Measurements from ENCODE around the gene HAUS5. TPM values are rescaled to one million over a fixed set of nuclear protein-coding genes. Genes with fewer than 3 reads are reported as not detected.
A peak's percentile ranks its signal among the peaks of the same experiment; 100 is the strongest.
"Not testable (repeated sequence)": the region's sequence is repeated elsewhere in the genome, so short reads cannot be mapped to it uniquely, and the experiment has no call there.

Gene HAUS5
- total RNA-seq, 1 donor from 2014 or later = 36.1 TPM

GRCh38 chr19:35648017-35648961, 35.8 kb downstream of the HAUS5 start, which contains the start of gene COX6B1:
Gene COX6B1, plus strand, starts transcription at chr19:35648323. Its CDS starts 2,921 bp downstream, at chr19:35651244.
- ChIA-PET POLR2A (interaction anchor here (0.5 to 1.6 kb wide), 25 partner anchors 9 to 566 kb away, joined by 3 to 13 read pairs (median 4); partner anchors contain the start of genes HAUS5, IGFLR1, LIN37 and POLR2I), CTCF (interaction anchor here (1.4 kb wide), 1 partner anchor 138 kb away, joined by 6 read pairs; no protein-coding TSS in a partner anchor)
- TF ChIP-seq CTCF (IDR thresholded peaks at IDR 0.05) = no peak
- DNase-seq (peak; percentile 72), ATAC-seq (ENCODE audit: low read depth) (peak; percentile 66)
- intact Hi-C loops (cut with micrococcal nuclease) = loop anchor here (1.0 to 10.0 kb wide), 6 partner anchors 20 to 467 kb away; partner anchors contain the start of genes ARHGAP33, OVOL3, POLR2I and TBCB
- Mint-ChIP-seq H3K36me3 (ENCODE audit: low read depth) (peaks cover 27% of the 10 kb centered on the region), H3K9me3 (no peaks in the 10 kb centered on the region), H3K27me3 (no peaks in the 10 kb centered on the region), H3K4me1 (peaks cover 37% of the 10 kb centered on the region), H3K4me3 (peak within 1 kb of the TSS; percentile 96), H3K27ac (peak within 1 kb of the TSS; percentile 87)

DNA sequence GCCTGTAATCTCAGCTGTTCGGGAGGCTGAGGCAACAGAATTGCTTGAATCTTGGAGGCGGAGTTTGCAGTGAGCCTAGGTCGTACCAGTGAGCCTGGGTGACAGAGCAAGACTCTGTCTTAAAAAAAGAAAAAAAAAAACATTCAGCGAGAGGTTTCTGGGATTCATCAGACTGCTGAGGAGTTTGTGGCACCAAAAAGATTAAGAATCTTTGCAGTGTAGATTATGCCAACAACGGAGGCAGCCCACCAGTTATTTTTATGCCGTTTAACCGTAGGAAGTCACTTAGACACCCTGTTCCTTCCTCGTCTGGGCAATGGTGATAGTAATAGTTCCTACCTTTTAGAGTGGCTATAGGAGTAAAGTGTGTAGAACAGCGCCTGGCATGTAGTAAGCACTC, 38.0 kb downstream of the HAUS5 start:
- POLR2A ChIA-PET = no interaction called here
- CTCF ChIA-PET = no interaction called here
- DNase-seq = no peak
- no peaks in the 10 kb centered on the region for H3K27me3 Mint-ChIP-seq
- H3K27ac Mint-ChIP-seq = no peak overlapping the region
- TF ChIP-seq CTCF (IDR thresholded peaks at IDR 0.05) = no peak
- ATAC-seq (ENCODE audit: low read depth) = no peak
- no peak overlapping the region for H3K4me3 Mint-ChIP-seq
- H3K36me3 Mint-ChIP-seq (ENCODE audit: low read depth) = peaks cover 43% of the 10 kb centered on the region
- H3K4me1 Mint-ChIP-seq = peaks cover 24% of the 10 kb centered on the region
- H3K9me3 Mint-ChIP-seq = no peaks in the 10 kb centered on the region
- intact Hi-C loops (cut with micrococcal nuclease) = no loop called here

GRCh38 chr19:35654828-35655227, 42.3 kb downstream of the HAUS5 start:
- H3K27ac Mint-ChIP-seq; H3K9me3 Mint-ChIP-seq; DNase-seq; H3K27me3 Mint-ChIP-seq; H3K4me3 Mint-ChIP-seq; POLR2A ChIA-PET; CTCF ChIA-PET; intact Hi-C loops (cut with micrococcal nuclease); H3K4me1 Mint-ChIP-seq; ATAC-seq (ENCODE audit: low read depth): not testable (repeated sequence)
- H3K36me3 Mint-ChIP-seq (ENCODE audit: low read depth) = peaks cover 70% of the 10 kb centered on the region

DNA sequence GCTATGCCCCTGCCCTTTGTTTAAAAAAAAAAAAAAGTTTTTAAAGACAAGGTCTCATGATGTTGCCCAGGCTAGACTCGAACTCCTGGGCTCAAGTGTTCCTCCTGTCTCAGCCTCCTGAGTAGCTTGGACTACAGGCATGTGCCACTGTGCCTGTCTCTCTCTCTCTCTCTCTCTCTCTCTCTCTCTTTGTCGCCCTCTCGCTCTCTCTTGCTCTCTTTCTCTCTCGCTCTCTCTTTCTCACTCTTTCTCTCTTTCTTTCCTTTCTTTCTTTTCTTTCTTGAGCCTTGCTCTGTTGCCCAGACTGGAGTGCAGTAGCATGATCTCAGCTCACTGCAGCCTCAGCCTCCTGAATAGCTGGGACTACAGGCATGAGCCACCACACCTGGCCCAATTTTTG, 43.1 kb downstream of the HAUS5 start:
- TF ChIP-seq CTCF (IDR thresholded peaks at IDR 0.05) = no peak
- H3K4me3 Mint-ChIP-seq = no peak overlapping the region
- CTCF ChIA-PET = no interaction called here
- ATAC-seq (ENCODE audit: low read depth) (no peak), DNase-seq (no peak)
- H3K27me3 Mint-ChIP-seq = no peaks in the 10 kb centered on the region
- no peak overlapping the region for H3K27ac Mint-ChIP-seq
- H3K36me3 Mint-ChIP-seq (ENCODE audit: low read depth) = peaks cover 68% of the 10 kb centered on the region
- peaks cover 8% of the 10 kb centered on the region for H3K4me1 Mint-ChIP-seq
- intact Hi-C loops (cut with micrococcal nuclease) = no loop called here
- H3K9me3 Mint-ChIP-seq = no peaks in the 10 kb centered on the region
- POLR2A ChIA-PET = interaction anchor here (0.6 to 1.1 kb wide), 3 partner anchors 58 to 429 kb away, joined by 3 to 4 read pairs (median 3); no protein-coding TSS in a partner anchor

- peaks cover under 1% of the 10 kb centered on the region for H3K4me1 Mint-ChIP-seq
- ATAC-seq (ENCODE audit: low read depth) (no peak), DNase-seq (no peak)
- H3K9me3 Mint-ChIP-seq = no peaks in the 10 kb centered on the region
- no peak overlapping the region for H3K4me3 Mint-ChIP-seq
- no peak overlapping the region for H3K27ac Mint-ChIP-seq
- peaks cover 58% of the 10 kb centered on the region for H3K36me3 Mint-ChIP-seq (ENCODE audit: low read depth)
- H3K27me3 Mint-ChIP-seq = no peaks in the 10 kb centered on the region
- no peak for TF ChIP-seq CTCF (IDR thresholded peaks at IDR 0.05)
- intact Hi-C loops (cut with micrococcal nuclease) = no loop called here
- ChIA-PET CTCF (no interaction called here), POLR2A (interaction anchor here (1.1 to 1.2 kb wide), 2 partner anchors 8 to 59 kb away, joined by 3 read pairs; partner anchors contain the start of gene COX6B1)
Measured at GRCh38 chr19:35656700-35657099, 44.2 kb downstream of the HAUS5 start.

Data from activated B cell treated with CpG ODN at 0.5 μM for 24 hours (primary cell).